ENCODE results near the gene FTSJ3. TPM values are rescaled to one million over a fixed set of nuclear protein-coding genes. Genes with fewer than 3 reads are reported as not detected.

Gene FTSJ3
- total RNA-seq, 2 donors from 2014 or later: 33.1 to 38.1 TPM

Other genes with a start within 250 kb of the FTSJ3 start
- 10 to 100 TPM; 32.4 to 33.6 TPM for gene TACO1, start 226.8 kb downstream of the FTSJ3 start, total RNA-seq
- gene MAP3K3, start 205.2 kb downstream of the FTSJ3 start, total RNA-seq: 10 to 100 TPM; 38.2 to 45.3 TPM
- 1 to 10 TPM; 6.6 to 9.6 TPM for gene LIMD2, start 127.5 kb downstream of the FTSJ3 start, total RNA-seq
- 10 to 100 TPM; 21.2 to 23.7 TPM for gene STRADA, start 85.9 kb downstream of the FTSJ3 start, total RNA-seq
- 100 to 1,000 TPM in 1 of 2 donors, 10 to 100 TPM in 1; 88.9 to 139 TPM for gene CCDC47, start 54.1 kb downstream of the FTSJ3 start, total RNA-seq
- gene DDX42, start 53.5 kb downstream of the FTSJ3 start, total RNA-seq: 10 to 100 TPM; 45.2 to 74.2 TPM
- 100 to 1,000 TPM; 122 to 143 TPM for gene PSMC5, start 232 bp downstream of the FTSJ3 start, total RNA-seq
- 10 to 100 TPM; 33.9 to 37.1 TPM for gene SMARCD2, start 15.0 kb upstream of the FTSJ3 start, total RNA-seq
- gene CSH2, start 46.0 kb upstream of the FTSJ3 start, total RNA-seq: not detected
- gene GH2, start 54.3 kb upstream of the FTSJ3 start, total RNA-seq: not detected
- not detected for gene CSH1, start 68.9 kb upstream of the FTSJ3 start, total RNA-seq
- gene CSHL1, start 83.6 kb upstream of the FTSJ3 start, total RNA-seq: not detected
- gene GH1, start 91.2 kb upstream of the FTSJ3 start, total RNA-seq: not detected
- gene CD79B, start 104.7 kb upstream of the FTSJ3 start, total RNA-seq: 1 to 10 TPM; 4.8 to 7.5 TPM
- 1 to 10 TPM in 1 of 2 donors, under 1 TPM in 1; 0.41 to 1.0 TPM for gene SCN4A, start 145.3 kb upstream of the FTSJ3 start, total RNA-seq
- gene PRR29, start 170.7 kb upstream of the FTSJ3 start, total RNA-seq: under 1 TPM; 0.24 to 0.35 TPM
- gene ICAM2, start 193.0 kb upstream of the FTSJ3 start, total RNA-seq: 10 to 100 TPM; 33.0 to 67.4 TPM